GM12891 (cell line): ENCODE data around the gene CCDC63.

ENCODE experiments used
- PAX5 ChIP-seq: IDR thresholded peaks from 2 replicates; pipeline ENCODE4 v1.6.1; 2011; ENCODE audit warnings: low read length, moderate library complexity, mild to moderate bottlenecking; ENCODE audit not compliant: insufficient read depth, severe bottlenecking
- POLR2A ChIP-seq: IDR thresholded peaks from 2 replicates; pipeline ENCODE4 v1.6.1; 2011; ENCODE audit warnings: low read depth, low read length, control low read depth
- POLR2AphosphoS5 ChIP-seq: IDR thresholded peaks from 2 replicates; pipeline ENCODE4 v1.6.1; 2011; ENCODE audit warnings: low read depth, low read length, control low read depth

DNA sequence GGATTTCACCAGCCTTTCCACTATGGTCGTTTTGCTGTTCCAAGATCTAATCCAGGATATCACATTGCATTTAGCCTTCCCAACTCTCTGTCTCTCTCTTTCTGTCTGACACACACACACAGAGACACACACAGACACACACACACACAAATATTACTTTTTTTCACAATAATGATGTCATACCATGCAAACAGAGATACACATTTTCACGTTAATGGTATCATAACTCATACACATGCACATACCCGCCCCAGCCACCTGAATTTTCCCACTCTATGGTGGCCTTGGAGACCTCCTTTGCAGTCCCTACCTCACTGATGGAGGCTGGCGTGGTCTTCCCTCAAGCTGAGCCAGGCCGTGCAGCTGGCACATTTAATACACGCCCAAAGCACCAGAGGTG is 80.8 kb downstream of the CCDC63 start:
- TF ChIP-seq POLR2AphosphoS5 (no peak), POLR2A (no peak), PAX5 (no peak)
